ENCODE data around the gene MBTPS1.

MBTPS1 gene

GRCh38 chr16:84032458-84033178, 84.1 kb downstream of the MBTPS1 start:
- no peak for DNase-seq (ENCODE audit: low spot score)
- Histone ChIP-seq H3K27ac (no peak overlapping the region), H3K4me3 (no peak overlapping the region)
- TF ChIP-seq CTCF (IDR thresholded peaks at IDR 0.05) = no peak

- no peak for DNase-seq (ENCODE audit: low spot score)
- Histone ChIP-seq H3K4me3 (no peak overlapping the region), H3K27ac (no peak overlapping the region)
- TF ChIP-seq CTCF (IDR thresholded peaks at IDR 0.05) = no peak
Measured at GRCh38 chr16:84031556-84031955, 85.2 kb downstream of the MBTPS1 start.

- Histone ChIP-seq H3K27ac (no peak overlapping the region), H3K4me3 (no peak overlapping the region)
- no peak for TF ChIP-seq CTCF (IDR thresholded peaks at IDR 0.05)
- no peak for DNase-seq (ENCODE audit: low spot score)
Measured at GRCh38 chr16:84029297-84030047, 87.3 kb downstream of the MBTPS1 start.

- DNase-seq (ENCODE audit: low spot score) = no peak
- TF ChIP-seq CTCF (IDR thresholded peaks at IDR 0.05) = no peak
- Histone ChIP-seq H3K27ac (no peak overlapping the region), H3K4me3 (no peak overlapping the region)
Measured at GRCh38 chr16:84027625-84028024, 89.1 kb downstream of the MBTPS1 start.

- TF ChIP-seq CTCF (IDR thresholded peaks at IDR 0.05) = no peak
- Histone ChIP-seq H3K27ac (no peak overlapping the region), H3K4me3 (no peak overlapping the region)
- DNase-seq (ENCODE audit: low spot score) = no peak
Measured at GRCh38 chr16:84026606-84027005, 90.1 kb downstream of the MBTPS1 start.

- no peak overlapping the region for H3K27ac ChIP-seq
- no peak for DNase-seq (ENCODE audit: low spot score)
- H3K4me3 ChIP-seq = no peak overlapping the region
- no peak for TF ChIP-seq CTCF (IDR thresholded peaks at IDR 0.05)
Measured at GRCh38 chr16:84024854-84025253, 91.9 kb downstream of the MBTPS1 start.

- DNase-seq (ENCODE audit: low spot score) = no peak
- no peak for TF ChIP-seq CTCF (IDR thresholded peaks at IDR 0.05)
- H3K27ac ChIP-seq = no peak overlapping the region
- H3K4me3 ChIP-seq = no peak overlapping the region
Measured at GRCh38 chr16:84022644-84023043, 94.1 kb downstream of the MBTPS1 start.
